K562 (cell line): ENCODE measurements around the gene ZNF865. TPM values are rescaled to one million over a fixed set of nuclear protein-coding genes. Genes with fewer than 3 reads are reported as not detected.
A peak's percentile ranks its signal among the peaks of the same experiment; 100 is the strongest.

ENCODE experiments used
- HMGN3 ChIP-seq: IDR thresholded peaks from 2 replicates; pipeline ENCODE4 v1.6.1; 2011; ENCODE audit warnings: borderline replicate concordance, low read depth, mild to moderate bottlenecking, mixed read lengths, low read length; ENCODE audit not compliant: insufficient read length; ENCODE audit errors: extremely low read depth
- SAFB ChIP-seq: fragments of 200-400 bp; formaldehyde crosslinking; IDR thresholded peaks from 2 replicates; pipeline ENCODE4 v1.6.1; 2017; ENCODE audit warnings: low read depth, low read length, borderline replicate concordance
- SOX6 ChIP-seq: fragments of 450-650 bp; IDR thresholded peaks from 2 replicates; pipeline ENCODE4 v1.6.1; 2014; ENCODE audit warnings: mild to moderate bottlenecking
- ZNF224 ChIP-seq: sonication (generic); formaldehyde crosslinking; IDR thresholded peaks from 2 replicates; pipeline ENCODE4 v1.8.0; 2022; ENCODE audit warnings: mild to moderate bottlenecking, missing genetic modification reagents
- ZNF785 ChIP-seq: fragments of 250-450 bp; sonication (Bioruptor Pico); IDR thresholded peaks from 2 replicates; pipeline ENCODE4 v1.4.0; 2020; ENCODE audit warnings: mild to moderate bottlenecking
- polyA plus RNA-seq, 8 experiments: library from polyadenylated mRNA; depleted of rRNA in 4 of 8; stranded (reverse) in 5 of 8; unstranded in 3 of 8; fragments of >200 nt; fragmentation: Nextera tagmentation in 2 of 8; fragmentation: Illumina TruSeq in 1 of 8; extraction: Ambion mirVana in 2 of 8; extraction: Trizol in 1 of 8; gene quantifications; 2 replicates each; pipeline versions ENCODE4 v1.2.1 to v1.2.3, GENCODE V29; 2011 to 2014; ENCODE audit warnings: inconsistent platforms in 1 of 8, missing spikeins in 1 of 8
- total RNA-seq, 7 experiments: library from RNA; depleted of rRNA in 6 of 7; stranded (reverse); fragments of >200 nt in 6 of 7; fragmentation: Illumina TruSeq in 2 of 7; extraction: Trizol in 2 of 7; gene quantifications; 2 replicates each; pipeline versions ENCODE4 v1.2.1 to v1.2.3, GENCODE V29; 2011 to 2021; ENCODE audit warnings: low replicate concordance in 1 of 7
- TF ChIP-seq, protein P1 (sequence below): sonication (generic); formaldehyde crosslinking; IDR thresholded peaks from 2 replicates; pipeline ENCODE4 v1.8.0; 2022; ENCODE audit warnings: mild to moderate bottlenecking, missing genetic modification reagents
- TF ChIP-seq, protein P2 (sequence below): sonication (generic); formaldehyde crosslinking; IDR thresholded peaks from 2 replicates; pipeline ENCODE4 v1.8.0; 2023; ENCODE audit warnings: missing genetic modification reagents, mild to moderate bottlenecking, borderline replicate concordance
- TF ChIP-seq, protein P3 (sequence below): fragments of 450-650 bp; IDR thresholded peaks from 2 replicates; pipeline ENCODE4 v1.6.1; 2018; ENCODE audit warnings: mild to moderate bottlenecking, low read depth; ENCODE audit not compliant: partially characterized antibody
- TF ChIP-seq, protein P4 (sequence below): fragments of 250-450 bp; sonication (Bioruptor Pico); IDR thresholded peaks from 2 replicates; pipeline ENCODE4 v1.4.0; 2020
- TF ChIP-seq, protein P5 (sequence below): fragments of 450-650 bp; conservative IDR thresholded peaks from 2 replicates; pipeline ENCODE4 v1.6.1; 2016; ENCODE audit warnings: missing genetic modification characterization, low read depth, mild to moderate bottlenecking, control low read depth, missing compliant biosample characterization
- TF ChIP-seq, protein P6 (sequence below): sonication (generic); formaldehyde crosslinking; IDR thresholded peaks from 2 replicates; pipeline ENCODE4 v1.9.0; 2022; ENCODE audit warnings: mild to moderate bottlenecking, missing genetic modification reagents
- TF ChIP-seq, protein P7 (sequence below): fragments of 250-450 bp; sonication (Bioruptor Pico); IDR thresholded peaks from 2 replicates; pipeline ENCODE4 v1.8.0; 2022; ENCODE audit warnings: inconsistent platforms

The ZNF865 gene
- total and polyA plus RNA-seq, 9 of the 15 experiments (the other 6 are each of a cell fraction or from before 2014, with no cell fraction given): 0.40 to 18.8 (median 1.6) TPM; not detected in 2

DNA sequence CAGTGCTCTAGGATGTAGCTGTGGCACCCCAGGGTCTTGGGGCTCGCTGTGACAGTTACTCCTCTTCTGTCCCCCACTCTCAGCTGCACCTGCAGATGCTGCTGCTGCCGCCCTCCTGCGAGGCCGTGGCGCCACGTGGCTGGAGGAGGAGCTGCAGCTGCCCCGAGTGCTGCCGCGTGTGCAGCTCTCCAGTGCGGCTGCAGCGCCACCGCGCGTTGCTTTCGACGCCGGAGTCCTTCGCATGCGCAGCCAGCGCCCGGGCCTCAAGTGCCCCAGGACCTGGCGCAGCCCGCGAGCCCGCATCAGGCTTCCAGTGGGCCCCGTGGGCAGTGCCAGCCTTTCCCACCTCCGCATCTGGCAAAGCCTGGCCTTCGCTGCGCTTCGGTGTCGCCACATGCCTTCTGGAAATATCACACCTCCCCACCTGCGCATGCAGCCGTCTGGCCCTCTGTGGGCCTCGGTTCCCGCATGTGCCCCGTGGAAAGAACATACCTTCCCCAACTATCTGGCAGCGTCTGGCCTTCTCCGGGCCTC lies 34.7 kb downstream of the ZNF865 start (continued):
- no peak for TF ChIP-seq SAFB
- TF ChIP-seq, protein P1, sequence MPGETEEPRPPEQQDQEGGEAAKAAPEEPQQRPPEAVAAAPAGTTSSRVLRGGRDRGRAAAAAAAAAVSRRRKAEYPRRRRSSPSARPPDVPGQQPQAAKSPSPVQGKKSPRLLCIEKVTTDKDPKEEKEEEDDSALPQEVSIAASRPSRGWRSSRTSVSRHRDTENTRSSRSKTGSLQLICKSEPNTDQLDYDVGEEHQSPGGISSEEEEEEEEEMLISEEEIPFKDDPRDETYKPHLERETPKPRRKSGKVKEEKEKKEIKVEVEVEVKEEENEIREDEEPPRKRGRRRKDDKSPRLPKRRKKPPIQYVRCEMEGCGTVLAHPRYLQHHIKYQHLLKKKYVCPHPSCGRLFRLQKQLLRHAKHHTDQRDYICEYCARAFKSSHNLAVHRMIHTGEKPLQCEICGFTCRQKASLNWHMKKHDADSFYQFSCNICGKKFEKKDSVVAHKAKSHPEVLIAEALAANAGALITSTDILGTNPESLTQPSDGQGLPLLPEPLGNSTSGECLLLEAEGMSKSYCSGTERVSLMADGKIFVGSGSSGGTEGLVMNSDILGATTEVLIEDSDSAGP (CRISPR knock-in tag): peak; percentile 67; the same call in 1 of the 2 replicates
- TF ChIP-seq, protein P2, sequence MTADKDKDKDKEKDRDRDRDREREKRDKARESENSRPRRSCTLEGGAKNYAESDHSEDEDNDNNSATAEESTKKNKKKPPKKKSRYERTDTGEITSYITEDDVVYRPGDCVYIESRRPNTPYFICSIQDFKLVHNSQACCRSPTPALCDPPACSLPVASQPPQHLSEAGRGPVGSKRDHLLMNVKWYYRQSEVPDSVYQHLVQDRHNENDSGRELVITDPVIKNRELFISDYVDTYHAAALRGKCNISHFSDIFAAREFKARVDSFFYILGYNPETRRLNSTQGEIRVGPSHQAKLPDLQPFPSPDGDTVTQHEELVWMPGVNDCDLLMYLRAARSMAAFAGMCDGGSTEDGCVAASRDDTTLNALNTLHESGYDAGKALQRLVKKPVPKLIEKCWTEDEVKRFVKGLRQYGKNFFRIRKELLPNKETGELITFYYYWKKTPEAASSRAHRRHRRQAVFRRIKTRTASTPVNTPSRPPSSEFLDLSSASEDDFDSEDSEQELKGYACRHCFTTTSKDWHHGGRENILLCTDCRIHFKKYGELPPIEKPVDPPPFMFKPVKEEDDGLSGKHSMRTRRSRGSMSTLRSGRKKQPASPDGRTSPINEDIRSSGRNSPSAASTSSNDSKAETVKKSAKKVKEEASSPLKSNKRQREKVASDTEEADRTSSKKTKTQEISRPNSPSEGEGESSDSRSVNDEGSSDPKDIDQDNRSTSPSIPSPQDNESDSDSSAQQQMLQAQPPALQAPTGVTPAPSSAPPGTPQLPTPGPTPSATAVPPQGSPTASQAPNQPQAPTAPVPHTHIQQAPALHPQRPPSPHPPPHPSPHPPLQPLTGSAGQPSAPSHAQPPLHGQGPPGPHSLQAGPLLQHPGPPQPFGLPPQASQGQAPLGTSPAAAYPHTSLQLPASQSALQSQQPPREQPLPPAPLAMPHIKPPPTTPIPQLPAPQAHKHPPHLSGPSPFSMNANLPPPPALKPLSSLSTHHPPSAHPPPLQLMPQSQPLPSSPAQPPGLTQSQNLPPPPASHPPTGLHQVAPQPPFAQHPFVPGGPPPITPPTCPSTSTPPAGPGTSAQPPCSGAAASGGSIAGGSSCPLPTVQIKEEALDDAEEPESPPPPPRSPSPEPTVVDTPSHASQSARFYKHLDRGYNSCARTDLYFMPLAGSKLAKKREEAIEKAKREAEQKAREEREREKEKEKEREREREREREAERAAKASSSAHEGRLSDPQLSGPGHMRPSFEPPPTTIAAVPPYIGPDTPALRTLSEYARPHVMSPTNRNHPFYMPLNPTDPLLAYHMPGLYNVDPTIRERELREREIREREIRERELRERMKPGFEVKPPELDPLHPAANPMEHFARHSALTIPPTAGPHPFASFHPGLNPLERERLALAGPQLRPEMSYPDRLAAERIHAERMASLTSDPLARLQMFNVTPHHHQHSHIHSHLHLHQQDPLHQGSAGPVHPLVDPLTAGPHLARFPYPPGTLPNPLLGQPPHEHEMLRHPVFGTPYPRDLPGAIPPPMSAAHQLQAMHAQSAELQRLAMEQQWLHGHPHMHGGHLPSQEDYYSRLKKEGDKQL (CRISPR knock-in tag): peak; percentile 99
- TF ChIP-seq, protein P3, sequence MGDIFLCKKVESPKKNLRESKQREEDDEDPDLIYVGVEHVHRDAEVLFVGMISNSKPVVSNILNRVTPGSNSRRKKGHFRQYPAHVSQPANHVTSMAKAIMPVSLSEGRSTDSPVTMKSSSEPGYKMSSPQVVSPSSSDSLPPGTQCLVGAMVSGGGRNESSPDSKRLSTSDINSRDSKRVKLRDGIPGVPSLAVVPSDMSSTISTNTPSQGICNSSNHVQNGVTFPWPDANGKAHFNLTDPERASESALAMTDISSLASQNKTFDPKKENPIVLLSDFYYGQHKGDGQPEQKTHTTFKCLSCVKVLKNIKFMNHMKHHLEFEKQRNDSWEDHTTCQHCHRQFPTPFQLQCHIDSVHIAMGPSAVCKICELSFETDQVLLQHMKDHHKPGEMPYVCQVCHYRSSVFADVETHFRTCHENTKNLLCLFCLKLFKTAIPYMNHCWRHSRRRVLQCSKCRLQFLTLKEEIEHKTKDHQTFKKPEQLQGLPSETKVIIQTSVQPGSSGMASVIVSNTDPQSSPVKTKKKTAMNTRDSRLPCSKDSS: no peak
- peak; percentile 36; the same call in 1 of the 2 replicates for TF ChIP-seq SOX6
- TF ChIP-seq, protein P4, sequence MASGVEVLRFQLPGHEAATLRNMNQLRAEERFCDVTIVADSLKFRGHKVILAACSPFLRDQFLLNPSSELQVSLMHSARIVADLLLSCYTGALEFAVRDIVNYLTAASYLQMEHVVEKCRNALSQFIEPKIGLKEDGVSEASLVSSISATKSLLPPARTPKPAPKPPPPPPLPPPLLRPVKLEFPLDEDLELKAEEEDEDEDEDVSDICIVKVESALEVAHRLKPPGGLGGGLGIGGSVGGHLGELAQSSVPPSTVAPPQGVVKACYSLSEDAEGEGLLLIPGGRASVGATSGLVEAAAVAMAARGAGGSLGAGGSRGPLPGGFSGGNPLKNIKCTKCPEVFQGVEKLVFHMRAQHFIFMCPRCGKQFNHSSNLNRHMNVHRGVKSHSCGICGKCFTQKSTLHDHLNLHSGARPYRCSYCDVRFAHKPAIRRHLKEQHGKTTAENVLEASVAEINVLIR (CRISPR knock-in tag): 0 out of 2 replicates have a peak, but pooled peaks have one; percentile 30
- TF ChIP-seq, protein P5, sequence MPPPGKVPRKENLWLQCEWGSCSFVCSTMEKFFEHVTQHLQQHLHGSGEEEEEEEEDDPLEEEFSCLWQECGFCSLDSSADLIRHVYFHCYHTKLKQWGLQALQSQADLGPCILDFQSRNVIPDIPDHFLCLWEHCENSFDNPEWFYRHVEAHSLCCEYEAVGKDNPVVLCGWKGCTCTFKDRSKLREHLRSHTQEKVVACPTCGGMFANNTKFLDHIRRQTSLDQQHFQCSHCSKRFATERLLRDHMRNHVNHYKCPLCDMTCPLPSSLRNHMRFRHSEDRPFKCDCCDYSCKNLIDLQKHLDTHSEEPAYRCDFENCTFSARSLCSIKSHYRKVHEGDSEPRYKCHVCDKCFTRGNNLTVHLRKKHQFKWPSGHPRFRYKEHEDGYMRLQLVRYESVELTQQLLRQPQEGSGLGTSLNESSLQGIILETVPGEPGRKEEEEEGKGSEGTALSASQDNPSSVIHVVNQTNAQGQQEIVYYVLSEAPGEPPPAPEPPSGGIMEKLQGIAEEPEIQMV: no peak
- no peak for TF ChIP-seq ZNF785 (CRISPR knock-in tag)
- TF ChIP-seq, protein P6, sequence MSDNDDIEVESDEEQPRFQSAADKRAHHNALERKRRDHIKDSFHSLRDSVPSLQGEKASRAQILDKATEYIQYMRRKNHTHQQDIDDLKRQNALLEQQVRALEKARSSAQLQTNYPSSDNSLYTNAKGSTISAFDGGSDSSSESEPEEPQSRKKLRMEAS: peak; percentile 100
- TF ChIP-seq, protein P7, sequence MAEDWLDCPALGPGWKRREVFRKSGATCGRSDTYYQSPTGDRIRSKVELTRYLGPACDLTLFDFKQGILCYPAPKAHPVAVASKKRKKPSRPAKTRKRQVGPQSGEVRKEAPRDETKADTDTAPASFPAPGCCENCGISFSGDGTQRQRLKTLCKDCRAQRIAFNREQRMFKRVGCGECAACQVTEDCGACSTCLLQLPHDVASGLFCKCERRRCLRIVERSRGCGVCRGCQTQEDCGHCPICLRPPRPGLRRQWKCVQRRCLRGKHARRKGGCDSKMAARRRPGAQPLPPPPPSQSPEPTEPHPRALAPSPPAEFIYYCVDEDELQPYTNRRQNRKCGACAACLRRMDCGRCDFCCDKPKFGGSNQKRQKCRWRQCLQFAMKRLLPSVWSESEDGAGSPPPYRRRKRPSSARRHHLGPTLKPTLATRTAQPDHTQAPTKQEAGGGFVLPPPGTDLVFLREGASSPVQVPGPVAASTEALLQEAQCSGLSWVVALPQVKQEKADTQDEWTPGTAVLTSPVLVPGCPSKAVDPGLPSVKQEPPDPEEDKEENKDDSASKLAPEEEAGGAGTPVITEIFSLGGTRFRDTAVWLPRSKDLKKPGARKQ: peak; percentile 92
- peak; percentile 98 for TF ChIP-seq ZNF224
- TF ChIP-seq HMGN3: peak; percentile 54
